Parathyroid adenoma (tissue), 2 donors: ENCODE measurements around the gene AOX1.

Experiments
- H2AFZ ChIP-seq: fragments of 300-600 bp; sonication (generic); one replicate; pipeline ENCODE4 v1.7.0; 2017; ENCODE audit warnings: antibody characterized with exemption, mild to moderate bottlenecking
- H3K27ac ChIP-seq: fragments of 300-600 bp; sonication (generic); one replicate; pipeline ENCODE4 v1.7.0; 2017
- H3K27me3 ChIP-seq: fragments of 300-600 bp; sonication (generic); one replicate; pipeline ENCODE4 v1.7.0; 2017; ENCODE audit warnings: low read length; ENCODE audit not compliant: control insufficient read depth, insufficient read depth
- H3K36me3 ChIP-seq: fragments of 300-600 bp; sonication (generic); one replicate; pipeline ENCODE4 v1.7.0; 2017; ENCODE audit warnings: low read length; ENCODE audit not compliant: control insufficient read depth, insufficient read depth
- H3K4me1 ChIP-seq: fragments of 300-600 bp; sonication (generic); one replicate; pipeline ENCODE4 v1.7.0; 2017; ENCODE audit warnings: control low read depth
- H3K4me2 ChIP-seq: fragments of 300-600 bp; sonication (generic); one replicate; pipeline ENCODE4 v1.7.0; 2017; ENCODE audit warnings: low read length
- H3K4me3 ChIP-seq: fragments of 300-600 bp; sonication (generic); one replicate; pipeline ENCODE4 v1.7.0; 2017; ENCODE audit warnings: low read depth, low read length
- H3K79me2 ChIP-seq: fragments of 300-600 bp; sonication (generic); one replicate; pipeline ENCODE4 v1.7.0; 2017; ENCODE audit warnings: control low read depth
- H3K9ac ChIP-seq: fragments of 300-600 bp; sonication (generic); one replicate; pipeline ENCODE4 v1.7.0; 2017; ENCODE audit warnings: mild to moderate bottlenecking
- H3K9me3 ChIP-seq: fragments of 300-600 bp; sonication (generic); one replicate; pipeline ENCODE4 v1.7.0; 2017; ENCODE audit warnings: low read length; ENCODE audit not compliant: control insufficient read depth
- CTCF ChIP-seq: fragments of 300-600 bp; sonication (generic); IDR thresholded peaks from one replicate; pipeline ENCODE4 v1.7.0; 2017; ENCODE audit warnings: antibody characterized with exemption, mild to moderate bottlenecking
- donor health status: primary hyperparathyroidism.

AOX1 gene

GRCh38 chr2:200703926-200704637 is 118.3 kb downstream of the AOX1 start:
- no peak overlapping the region for H3K4me2 ChIP-seq
- TF ChIP-seq CTCF = no peak
- H3K9me3 ChIP-seq = no peaks in the 10 kb centered on the region
- H3K4me3 ChIP-seq = no peak overlapping the region
- no peaks in the 10 kb centered on the region for H3K4me1 ChIP-seq
- H3K79me2 ChIP-seq = no peaks in the 10 kb centered on the region
- H3K36me3 ChIP-seq = no peaks in the 10 kb centered on the region
- H3K27me3 ChIP-seq = no peaks in the 10 kb centered on the region
- H3K27ac ChIP-seq = no peak overlapping the region
- H2AFZ ChIP-seq = no peak overlapping the region
- H3K9ac ChIP-seq = no peak overlapping the region

DNA sequence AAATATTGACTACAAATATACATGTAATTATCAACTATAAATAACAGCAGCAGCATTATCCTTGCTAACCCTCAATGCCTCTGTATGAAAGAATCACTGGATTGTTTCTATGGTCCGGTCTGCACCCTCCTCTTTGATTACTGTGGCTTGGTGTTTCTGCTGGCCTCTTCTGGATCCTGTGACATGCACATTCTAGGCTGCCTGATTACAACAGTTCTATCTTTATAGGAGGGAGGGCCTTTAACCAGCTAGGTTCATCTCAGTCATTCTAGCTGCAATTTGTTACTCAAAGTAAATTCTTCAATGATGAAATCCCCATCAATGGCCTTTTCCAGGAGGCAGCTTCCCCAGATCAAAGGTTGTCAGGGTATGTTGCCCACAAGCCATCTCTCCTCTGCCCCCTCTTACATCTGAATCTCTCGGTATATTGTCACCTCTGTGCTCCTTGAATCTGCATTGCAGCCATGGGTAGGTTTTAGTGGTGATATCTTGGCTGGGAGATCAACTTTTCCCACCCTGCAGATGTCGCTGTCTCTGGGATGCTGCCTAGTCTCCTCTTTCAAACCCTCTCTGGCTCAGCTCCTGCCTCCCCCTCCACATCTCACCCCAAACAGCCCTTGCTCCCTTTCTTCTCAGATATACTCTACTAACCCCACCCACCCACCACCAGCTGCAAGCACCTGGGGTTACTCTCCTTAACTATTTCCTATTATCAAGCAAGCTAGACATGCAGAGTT is 119.7 kb downstream of the AOX1 start:
- no peaks in the 10 kb centered on the region for H3K79me2 ChIP-seq
- H3K27ac ChIP-seq = no peak overlapping the region
- no peak overlapping the region for H3K4me2 ChIP-seq
- no peaks in the 10 kb centered on the region for H3K9me3 ChIP-seq
- no peaks in the 10 kb centered on the region for H3K36me3 ChIP-seq
- no peak overlapping the region for H3K4me3 ChIP-seq
- no peak overlapping the region for H2AFZ ChIP-seq
- no peaks in the 10 kb centered on the region for H3K27me3 ChIP-seq
- no peaks in the 10 kb centered on the region for H3K4me1 ChIP-seq
- no peak overlapping the region for H3K9ac ChIP-seq
- TF ChIP-seq CTCF = no peak

DNA sequence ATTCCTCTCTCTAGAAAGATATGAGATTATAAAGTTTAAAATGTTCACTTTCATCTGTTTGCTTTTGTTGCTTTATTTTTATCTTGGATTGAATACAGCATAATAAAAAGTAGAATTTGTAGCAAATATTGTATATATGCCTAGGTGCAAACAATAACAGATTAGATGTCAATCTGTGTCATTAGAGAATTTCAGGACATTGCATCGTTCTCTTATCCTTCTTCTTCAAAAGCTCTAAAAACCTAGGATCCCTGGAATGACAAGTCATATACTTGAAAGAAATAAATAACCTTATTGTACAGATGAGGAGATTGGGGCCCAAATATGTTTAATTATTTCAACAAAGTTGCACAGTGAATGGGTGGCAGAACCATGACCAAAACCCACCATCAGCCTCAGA is 123.1 kb downstream of the AOX1 start:
- H2AFZ ChIP-seq = no peak overlapping the region
- no peak overlapping the region for H3K4me3 ChIP-seq
- peaks cover 4% of the 10 kb centered on the region for H3K4me1 ChIP-seq
- no peaks in the 10 kb centered on the region for H3K27me3 ChIP-seq
- no peak overlapping the region for H3K9ac ChIP-seq
- no peaks in the 10 kb centered on the region for H3K36me3 ChIP-seq
- no peaks in the 10 kb centered on the region for H3K9me3 ChIP-seq
- TF ChIP-seq CTCF = no peak
- no peak overlapping the region for H3K4me2 ChIP-seq
- H3K27ac ChIP-seq = no peak overlapping the region
- H3K79me2 ChIP-seq = no peaks in the 10 kb centered on the region

GRCh38 chr2:200713003-200713703 is 127.3 kb downstream of the AOX1 start:
- Histone ChIP-seq H3K4me3 (peak overlapping the region; percentile 43), H3K4me1 (peaks cover 4% of the 10 kb centered on the region), H3K79me2 (no peaks in the 10 kb centered on the region), H3K4me2 (peak overlapping the region; percentile 77), H3K36me3 (no peaks in the 10 kb centered on the region), H2AFZ (peak overlapping the region; percentile 89), H3K27me3 (no peaks in the 10 kb centered on the region), H3K9ac (no peak overlapping the region), H3K9me3 (no peaks in the 10 kb centered on the region), H3K27ac (peak overlapping the region; percentile 59)
- peak; percentile 90 for TF ChIP-seq CTCF
